ENCODE measurements around the gene ZFAND6.

The ZFAND6 gene

GRCh38 chr15:80141916-80142598, 82.6 kb downstream of the ZFAND6 start:
- no peak for DNase-seq (ENCODE audit: low spot score)
- no peak overlapping the region for H3K27ac ChIP-seq (ENCODE audit: poor library complexity, severe bottlenecking)
- H3K4me3 ChIP-seq (ENCODE audit: severe bottlenecking) = no peak overlapping the region
- H3K27me3 ChIP-seq (ENCODE audit: insufficient read depth, poor library complexity, severe bottlenecking) = no peaks in the 10 kb centered on the region
- peaks cover 9% of the 10 kb centered on the region for H3K4me1 ChIP-seq (ENCODE audit: insufficient read depth, poor library complexity, severe bottlenecking)
- H3K36me3 ChIP-seq (ENCODE audit: low read depth) = peaks cover 13% of the 10 kb centered on the region
- no peak for TF ChIP-seq CTCF (IDR thresholded peaks at IDR 0.05; ENCODE audit: poor library complexity, severe bottlenecking)
- H3K9me3 ChIP-seq (ENCODE audit: severe bottlenecking) = no peaks in the 10 kb centered on the region
- ATAC-seq (ENCODE audit: low read depth) = peak; percentile 69

GRCh38 chr15:80142646-80143045, 83.2 kb downstream of the ZFAND6 start:
- ATAC-seq (ENCODE audit: low read depth) = peak; percentile 49
- no peak overlapping the region for H3K4me3 ChIP-seq (ENCODE audit: severe bottlenecking)

DNA sequence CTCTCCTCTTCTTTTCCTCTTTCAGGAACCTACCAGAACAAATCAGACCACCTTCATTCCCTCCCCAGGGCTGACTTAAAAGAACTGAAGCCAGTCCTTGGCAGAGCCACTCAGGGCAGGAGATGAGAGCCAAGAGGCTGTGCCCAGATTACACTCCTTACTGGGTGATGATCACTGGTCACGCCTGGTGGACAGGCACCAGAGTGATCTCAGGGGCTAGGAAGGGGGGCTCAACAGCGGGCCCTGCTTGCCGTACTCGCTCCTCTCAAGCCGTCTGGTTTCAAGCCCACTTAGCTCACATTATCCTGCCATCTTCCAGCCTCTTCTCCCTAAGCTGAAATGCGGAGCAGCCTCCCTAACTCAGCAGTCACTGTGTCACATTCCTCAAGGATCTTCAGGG, 91.7 kb downstream of the ZFAND6 start:
- Histone ChIP-seq H3K36me3 (ENCODE audit: low read depth) (no peaks in the 10 kb centered on the region; the same call in 1 of the 2 replicates), H3K27me3 (ENCODE audit: insufficient read depth, poor library complexity, severe bottlenecking) (no peaks in the 10 kb centered on the region), H3K4me3 (ENCODE audit: severe bottlenecking) (no peak overlapping the region), H3K27ac (ENCODE audit: poor library complexity, severe bottlenecking) (no peak overlapping the region), H3K4me1 (ENCODE audit: insufficient read depth, poor library complexity, severe bottlenecking) (no peaks in the 10 kb centered on the region), H3K9me3 (ENCODE audit: severe bottlenecking) (no peaks in the 10 kb centered on the region)
- TF ChIP-seq CTCF (IDR thresholded peaks at IDR 0.05; ENCODE audit: poor library complexity, severe bottlenecking) = no peak
- no peak for DNase-seq (ENCODE audit: low spot score)
- no peak for ATAC-seq (ENCODE audit: low read depth)

More at GRCh38 chr15:80142646-80143045, 83.2 kb downstream of the ZFAND6 start:
- Histone ChIP-seq H3K4me1 (ENCODE audit: insufficient read depth, poor library complexity, severe bottlenecking) (peaks cover 9% of the 10 kb centered on the region), H3K9me3 (ENCODE audit: severe bottlenecking) (no peaks in the 10 kb centered on the region), H3K27me3 (ENCODE audit: insufficient read depth, poor library complexity, severe bottlenecking) (no peaks in the 10 kb centered on the region), H3K36me3 (ENCODE audit: low read depth) (peaks cover 9% of the 10 kb centered on the region), H3K27ac (ENCODE audit: poor library complexity, severe bottlenecking) (no peak overlapping the region)
- no peak for DNase-seq (ENCODE audit: low spot score)
- TF ChIP-seq CTCF (IDR thresholded peaks at IDR 0.05; ENCODE audit: poor library complexity, severe bottlenecking) = no peak

DNA sequence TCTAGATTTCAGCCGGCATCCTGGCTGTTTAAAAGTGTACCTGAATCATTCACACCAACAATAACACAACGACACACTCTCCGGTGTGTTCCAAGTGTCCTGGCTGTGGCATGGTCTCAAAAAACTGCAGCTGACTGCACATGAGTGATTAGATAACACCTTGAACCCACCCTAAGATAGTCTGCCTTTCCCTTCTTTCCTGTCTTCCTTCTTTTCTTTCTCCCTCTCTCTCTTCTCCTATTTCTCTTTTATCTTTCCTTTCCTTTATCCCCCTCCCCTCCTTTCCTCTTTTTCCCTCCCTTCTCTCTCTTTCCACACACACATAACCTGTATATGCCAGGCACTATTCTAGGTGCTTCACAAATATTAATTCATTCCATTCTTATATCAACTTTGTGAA, 92.1 kb downstream of the ZFAND6 start:
- no peaks in the 10 kb centered on the region for H3K27me3 ChIP-seq (ENCODE audit: insufficient read depth, poor library complexity, severe bottlenecking)
- no peak for DNase-seq (ENCODE audit: low spot score)
- H3K27ac ChIP-seq (ENCODE audit: poor library complexity, severe bottlenecking) = no peak overlapping the region
- TF ChIP-seq CTCF (IDR thresholded peaks at IDR 0.05; ENCODE audit: poor library complexity, severe bottlenecking) = no peak
- ATAC-seq (ENCODE audit: low read depth) = no peak
- H3K4me1 ChIP-seq (ENCODE audit: insufficient read depth, poor library complexity, severe bottlenecking) = no peaks in the 10 kb centered on the region
- H3K4me3 ChIP-seq (ENCODE audit: severe bottlenecking) = no peak overlapping the region
- no peaks in the 10 kb centered on the region for H3K9me3 ChIP-seq (ENCODE audit: severe bottlenecking)
- H3K36me3 ChIP-seq (ENCODE audit: low read depth) = no peaks in the 10 kb centered on the region

DNA sequence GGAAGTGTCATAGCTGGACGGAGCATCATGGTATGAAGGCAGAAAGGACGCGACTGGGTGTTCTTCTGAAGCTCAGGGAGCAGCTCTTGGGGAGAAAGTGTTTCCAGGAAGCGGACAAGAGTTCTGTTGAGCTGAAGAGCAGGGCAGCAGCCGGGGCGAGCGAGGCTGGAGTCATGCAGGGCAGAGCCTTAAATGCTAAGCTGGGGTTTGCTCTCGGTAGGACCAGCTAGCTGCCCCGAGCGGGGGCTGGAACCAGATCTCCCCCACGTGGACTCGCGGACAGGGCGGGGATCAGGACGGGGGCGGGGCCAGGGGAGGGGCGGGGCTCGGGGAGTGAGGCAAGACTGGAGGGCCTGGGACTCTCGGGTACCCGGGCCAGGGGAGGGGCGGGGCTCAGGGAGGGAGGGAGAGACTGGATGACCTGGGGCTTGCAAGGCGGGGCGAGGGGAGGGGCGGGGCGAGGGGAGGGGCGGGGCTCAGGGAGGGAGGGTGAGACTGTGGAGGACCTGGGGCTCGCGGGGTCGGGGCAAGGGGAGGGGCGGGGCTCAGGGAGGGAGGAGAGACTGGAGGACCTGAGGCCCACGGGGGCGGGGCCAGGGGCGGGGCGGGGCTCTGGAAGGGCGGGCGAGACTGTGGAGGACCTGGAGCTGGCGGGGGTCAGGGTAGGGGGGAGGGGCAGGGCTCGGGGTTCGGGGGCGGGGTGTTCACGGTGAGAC, 92.9 kb downstream of the ZFAND6 start:
- TF ChIP-seq CTCF (IDR thresholded peaks at IDR 0.05; ENCODE audit: poor library complexity, severe bottlenecking) = no peak
- ATAC-seq (ENCODE audit: low read depth) = peak; percentile 79
- peak overlapping the region; percentile 18 for H3K27ac ChIP-seq (ENCODE audit: poor library complexity, severe bottlenecking)
- peak overlapping the region; percentile 70 for H3K4me3 ChIP-seq (ENCODE audit: severe bottlenecking)
- H3K36me3 ChIP-seq (ENCODE audit: low read depth) = no peaks in the 10 kb centered on the region
- no peaks in the 10 kb centered on the region for H3K4me1 ChIP-seq (ENCODE audit: insufficient read depth, poor library complexity, severe bottlenecking)
- DNase-seq (ENCODE audit: low spot score) = peak; percentile 99
- no peaks in the 10 kb centered on the region for H3K9me3 ChIP-seq (ENCODE audit: severe bottlenecking)
- H3K27me3 ChIP-seq (ENCODE audit: insufficient read depth, poor library complexity, severe bottlenecking) = no peaks in the 10 kb centered on the region
